HuH-7.5 (cell line): Measurements from ENCODE around the gene FPR3.
"Not testable (repeated sequence)": the region's sequence is repeated elsewhere in the genome, so short reads cannot be mapped to it uniquely, and the experiment has no call there.

Experiments used
- DNase-seq: peaks from one replicate; pipeline ENCODE4 v3.0.0; 2011; ENCODE audit warnings: low spot score

The FPR3 gene

DNA sequence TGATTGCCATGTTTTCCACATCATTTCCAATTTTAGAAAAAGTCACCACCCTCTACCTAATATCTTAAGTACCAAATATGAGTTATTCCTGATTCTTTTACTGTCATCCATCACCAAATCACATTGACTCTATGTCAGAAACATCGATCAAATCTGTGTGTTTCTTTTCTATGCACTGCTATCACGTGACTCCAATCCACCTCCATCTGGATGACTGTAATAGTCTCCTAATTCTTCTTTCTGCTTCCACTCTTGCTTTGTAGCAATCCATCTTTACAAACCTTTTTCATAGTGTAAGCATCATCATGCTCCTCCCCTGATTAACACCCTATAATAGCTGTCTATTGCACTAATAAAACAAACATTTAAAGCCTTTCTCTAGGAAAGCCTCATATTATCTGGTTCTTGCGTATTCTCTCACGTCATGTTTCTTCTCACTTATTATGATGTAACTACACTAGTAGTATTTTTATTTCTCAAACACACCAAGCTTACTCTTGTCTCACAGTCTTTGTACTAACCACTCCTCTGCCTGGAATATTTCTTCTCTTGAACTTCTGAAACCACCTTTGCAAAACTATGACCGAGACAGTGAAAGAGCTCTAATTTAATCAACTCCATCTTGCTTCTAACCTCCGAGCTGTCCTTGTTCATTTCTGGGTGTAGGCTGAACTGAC lies 10.7 kb upstream of the FPR3 start:
- DNase-seq: no peak

DNA sequence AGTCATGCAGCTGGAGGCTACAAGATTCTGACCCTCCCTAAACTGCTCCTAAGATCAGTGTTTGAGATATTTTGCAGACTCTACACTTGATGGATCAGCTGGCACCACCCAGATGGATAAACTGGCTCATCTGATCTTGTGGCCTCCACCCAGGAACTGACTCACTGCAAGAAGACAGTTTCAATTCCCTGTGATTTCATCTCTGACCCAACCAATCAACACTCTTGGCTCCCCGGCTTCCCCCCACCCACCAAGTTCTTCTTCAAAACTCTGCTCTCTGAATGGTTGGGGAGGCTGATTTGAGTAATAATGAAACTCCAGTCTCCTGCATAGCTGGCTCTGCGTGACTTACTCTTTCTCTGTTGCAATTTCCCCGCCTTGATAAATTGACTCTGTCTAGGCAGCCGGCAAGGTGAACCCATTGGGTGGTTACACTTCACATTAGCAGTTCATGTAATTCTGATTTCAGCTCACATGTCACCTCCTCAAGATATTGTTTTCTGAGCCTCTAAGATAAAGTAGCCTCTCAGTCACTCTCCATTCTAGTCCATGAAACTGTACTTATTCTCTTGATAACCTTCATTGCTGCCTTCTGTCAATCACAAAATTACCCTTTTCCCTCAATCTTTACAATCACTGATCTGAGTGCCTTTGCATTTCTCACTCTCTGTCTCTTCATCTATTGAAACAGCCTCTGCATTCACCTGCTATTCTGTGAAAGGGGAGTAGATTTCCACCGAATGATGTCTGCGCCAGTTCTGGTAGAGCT lies 9.9 kb upstream of the FPR3 start:
- no peak for DNase-seq

DNA sequence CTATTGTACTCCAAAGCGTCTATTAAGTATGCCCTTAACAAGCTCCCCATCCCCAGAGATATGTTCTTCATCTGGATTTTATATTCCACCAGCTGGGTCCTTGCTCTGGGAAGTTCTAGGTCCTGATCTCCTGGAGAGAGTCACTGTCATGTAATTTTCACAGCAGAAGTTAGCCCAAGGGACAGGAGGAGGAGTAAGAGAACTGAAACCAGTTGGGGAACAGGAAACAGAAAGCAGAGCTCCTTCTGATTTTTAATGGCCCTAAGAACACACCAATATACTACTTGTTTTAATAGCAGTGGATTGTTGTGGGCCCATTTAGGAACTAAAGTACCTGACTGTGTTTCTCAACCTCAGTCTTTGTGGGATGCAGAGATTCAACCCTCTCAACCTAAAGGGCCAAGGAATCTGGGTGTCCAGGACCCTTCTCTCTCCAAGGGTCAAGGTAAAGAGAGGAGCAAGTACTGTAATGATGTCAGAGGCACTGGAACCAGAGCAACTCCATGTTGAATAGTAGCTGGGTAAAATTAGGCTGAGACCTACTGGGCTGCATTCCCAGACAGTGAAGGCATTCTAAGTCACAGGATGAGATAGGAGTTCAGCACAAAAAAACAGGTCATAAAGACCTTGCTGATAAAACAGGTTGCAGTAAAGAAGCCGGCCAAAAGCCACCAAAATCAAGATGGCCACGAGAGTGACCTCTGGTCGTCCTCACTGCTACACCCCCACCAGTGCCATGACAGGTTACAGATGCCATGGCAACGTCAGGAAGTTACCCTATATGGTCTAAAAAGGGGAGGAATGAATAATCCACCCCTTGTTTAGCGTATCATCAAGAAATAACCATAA lies 8.1 kb upstream of the FPR3 start:
- no peak for DNase-seq

DNA sequence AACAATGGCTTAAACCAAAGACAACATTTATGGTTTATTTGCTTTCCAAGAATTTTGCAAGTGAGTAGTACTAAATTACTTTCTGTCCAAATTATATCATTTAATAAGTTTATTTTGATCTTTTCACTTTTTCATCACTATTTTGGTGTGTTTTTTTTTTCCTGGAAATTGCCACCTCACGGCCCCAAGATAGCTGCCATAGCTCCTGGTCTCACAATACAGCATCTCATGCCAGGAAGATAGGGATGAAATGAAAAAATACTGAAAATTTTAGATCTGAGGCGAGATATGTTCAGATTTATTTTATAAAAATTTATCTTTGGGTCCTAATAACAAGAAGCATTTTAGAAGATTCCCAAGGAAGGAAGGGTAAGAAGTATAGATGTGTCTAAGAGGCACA lies 6.9 kb upstream of the FPR3 start:
- DNase-seq: no peak

DNA sequence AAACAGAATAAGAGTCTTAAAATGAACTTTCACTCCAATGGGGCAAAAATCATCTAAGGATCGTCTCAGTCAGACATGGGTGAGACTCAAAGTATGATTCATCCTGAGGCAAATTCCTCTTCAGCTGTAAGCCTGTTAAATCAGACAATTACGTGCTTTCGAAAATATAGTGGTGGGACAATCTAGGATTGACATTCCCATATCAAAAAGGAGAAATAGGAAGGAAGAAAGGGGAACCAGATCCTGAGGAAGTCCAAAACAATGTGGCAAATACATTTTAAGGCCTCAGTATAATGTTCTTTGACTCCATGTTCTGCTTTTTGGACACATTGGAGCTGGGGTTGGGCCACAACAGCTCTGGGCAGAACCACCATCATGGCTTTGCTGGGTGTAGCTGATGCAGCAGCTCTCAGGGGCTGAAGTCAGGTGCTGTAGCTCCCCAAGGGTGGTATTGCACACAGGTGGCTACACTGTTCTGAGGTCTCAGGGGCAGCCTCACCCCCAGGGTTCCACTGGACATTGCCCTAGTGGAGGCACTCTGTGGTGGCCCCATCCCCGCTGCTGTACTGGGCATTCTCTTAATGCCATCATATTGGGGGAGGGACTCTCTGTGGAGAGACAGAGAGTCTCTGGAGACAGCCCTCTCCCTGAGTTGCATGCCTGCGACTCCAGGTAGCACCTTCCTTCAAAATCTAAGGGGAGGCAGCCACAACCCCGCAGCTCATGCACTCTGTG lies 5.7 kb upstream of the FPR3 start:
- no peak for DNase-seq

DNA sequence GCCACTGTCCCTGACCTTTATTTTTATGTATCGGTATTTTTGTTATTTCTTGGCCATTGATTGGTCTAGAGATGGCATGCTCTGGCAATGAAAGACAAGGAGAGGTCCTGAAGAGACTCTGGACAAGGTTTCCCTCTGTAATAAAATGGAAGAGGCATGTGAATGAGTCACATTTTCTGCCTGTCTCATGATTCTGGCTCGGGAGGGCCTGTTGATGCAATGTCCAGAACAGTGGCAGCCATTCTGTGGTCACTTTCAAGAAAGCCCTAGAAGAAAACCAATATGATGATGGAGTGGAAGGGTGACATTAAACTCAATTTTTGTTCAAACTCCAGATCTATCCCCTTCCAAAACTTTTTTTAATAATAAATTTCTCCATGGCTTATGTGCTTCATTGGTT lies 2.0 kb upstream of the FPR3 start:
- DNase-seq: no peak

DNA sequence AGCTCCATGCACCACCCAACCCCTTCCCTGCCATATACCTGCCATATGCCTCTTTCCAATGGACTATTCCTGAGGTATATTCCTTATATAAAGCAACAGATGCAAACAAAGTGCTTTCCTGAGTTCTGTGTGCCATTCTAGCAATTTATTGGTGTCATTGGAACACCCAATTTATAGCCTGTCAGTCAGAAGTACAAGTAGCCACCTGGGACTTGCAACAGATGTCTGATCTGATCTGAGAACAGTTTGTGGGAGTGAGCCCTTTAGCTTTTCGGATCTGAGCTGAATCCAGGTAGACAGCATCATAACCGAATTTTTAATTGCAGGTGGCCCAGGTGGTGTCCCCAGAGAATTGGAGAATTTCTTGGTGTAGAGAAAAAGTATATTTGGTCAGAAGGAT lies 963 bp upstream of the FPR3 start:
- no peak for DNase-seq

DNA sequence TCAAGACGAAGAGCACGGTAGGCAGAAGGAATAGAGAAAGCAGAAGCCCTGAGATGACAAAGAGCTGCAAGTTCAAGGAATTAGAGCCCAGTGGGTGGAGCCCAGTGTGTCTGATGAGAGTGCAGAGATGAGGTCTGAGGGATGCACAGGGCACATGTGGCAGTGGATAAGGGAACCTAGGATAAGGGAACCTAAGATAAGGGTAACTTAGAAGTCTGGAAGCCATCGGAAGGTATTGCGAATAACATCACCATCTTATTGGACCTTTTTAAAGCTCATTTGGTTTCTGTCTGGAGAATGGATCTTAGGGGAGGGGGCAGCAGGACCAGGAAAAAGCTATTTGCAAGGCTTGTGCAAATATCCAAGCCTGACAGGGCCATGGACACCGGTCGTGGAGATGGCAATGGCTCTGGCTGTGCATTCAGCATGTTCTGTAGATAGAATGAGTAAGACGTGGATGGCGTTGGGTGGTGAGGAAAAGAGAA lies 1.3 kb downstream of the FPR3 start:
- DNase-seq: no peak

DNA sequence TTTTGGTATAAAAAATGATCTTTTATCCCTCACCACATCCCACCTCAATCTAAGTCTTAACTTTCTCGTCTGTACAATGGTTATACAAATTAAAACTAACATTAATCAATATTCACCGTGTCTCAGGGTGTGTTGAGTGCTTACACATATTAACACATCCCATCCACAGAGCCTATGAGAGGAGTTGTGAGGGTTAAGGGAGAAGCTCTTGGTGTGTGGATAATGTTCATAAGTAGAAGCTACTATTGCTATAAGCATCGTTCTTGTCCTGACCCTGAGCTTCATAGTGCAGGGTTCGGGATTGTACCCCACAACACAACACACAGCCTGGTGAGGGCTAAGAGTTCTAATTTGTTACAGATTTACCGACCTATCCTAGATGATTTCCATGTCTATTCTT lies 2.5 kb downstream of the FPR3 start:
- no peak for DNase-seq

DNA sequence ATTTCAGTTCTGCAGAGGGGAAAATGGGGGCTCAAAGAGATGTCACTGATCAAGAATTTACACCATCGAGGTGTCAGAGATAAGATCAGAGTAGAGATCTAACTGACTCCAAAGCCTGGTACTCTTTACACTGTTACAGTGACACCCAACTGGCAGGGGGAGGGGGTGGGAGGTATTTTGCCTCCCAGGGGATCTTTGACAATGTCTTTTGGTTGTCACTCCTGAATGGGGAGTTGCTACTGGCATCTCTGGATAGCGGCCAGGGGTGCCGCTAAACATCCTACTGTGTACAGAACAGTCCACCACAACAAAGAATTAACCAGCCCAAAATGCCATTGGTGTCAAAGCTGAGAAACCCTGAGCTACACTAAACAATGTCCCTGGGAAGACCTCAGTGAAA lies 3.1 kb downstream of the FPR3 start:
- DNase-seq: no peak

DNA sequence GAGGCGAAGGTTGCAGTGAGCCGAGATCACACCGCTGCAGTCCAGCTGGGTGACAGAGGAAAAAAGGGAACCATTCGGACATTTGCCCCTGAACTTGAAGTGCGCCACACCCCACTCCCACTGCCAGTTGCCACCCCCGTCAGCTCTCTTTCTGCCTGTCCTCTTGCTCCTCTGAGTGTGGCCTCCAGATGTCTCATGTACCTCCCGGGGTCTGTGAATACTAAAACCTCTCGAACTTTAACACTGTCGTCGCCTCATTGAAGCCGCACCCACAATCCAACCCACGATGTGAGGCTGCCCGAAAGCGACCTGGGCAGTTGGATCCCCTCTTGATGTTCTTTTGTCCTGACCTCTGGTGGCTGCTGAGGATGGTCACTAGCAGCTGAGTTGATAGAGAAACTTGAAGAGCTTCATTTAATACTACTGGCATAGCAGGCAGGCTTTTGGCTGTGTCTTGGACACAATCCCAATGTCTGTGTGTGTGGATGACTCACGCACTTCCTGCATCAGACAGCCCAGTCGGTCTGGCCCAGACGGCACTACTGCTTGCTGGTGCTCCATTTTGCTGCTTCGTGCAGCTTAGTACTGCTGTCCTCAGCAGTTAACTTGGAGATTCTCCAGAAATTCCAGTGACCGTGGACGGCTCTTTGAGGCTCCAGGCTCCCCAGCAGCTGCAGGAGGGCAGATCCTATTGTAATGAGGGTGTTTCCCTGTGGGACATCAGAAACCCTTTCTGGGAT lies 4.2 kb downstream of the FPR3 start:
- DNase-seq: no peak

DNA sequence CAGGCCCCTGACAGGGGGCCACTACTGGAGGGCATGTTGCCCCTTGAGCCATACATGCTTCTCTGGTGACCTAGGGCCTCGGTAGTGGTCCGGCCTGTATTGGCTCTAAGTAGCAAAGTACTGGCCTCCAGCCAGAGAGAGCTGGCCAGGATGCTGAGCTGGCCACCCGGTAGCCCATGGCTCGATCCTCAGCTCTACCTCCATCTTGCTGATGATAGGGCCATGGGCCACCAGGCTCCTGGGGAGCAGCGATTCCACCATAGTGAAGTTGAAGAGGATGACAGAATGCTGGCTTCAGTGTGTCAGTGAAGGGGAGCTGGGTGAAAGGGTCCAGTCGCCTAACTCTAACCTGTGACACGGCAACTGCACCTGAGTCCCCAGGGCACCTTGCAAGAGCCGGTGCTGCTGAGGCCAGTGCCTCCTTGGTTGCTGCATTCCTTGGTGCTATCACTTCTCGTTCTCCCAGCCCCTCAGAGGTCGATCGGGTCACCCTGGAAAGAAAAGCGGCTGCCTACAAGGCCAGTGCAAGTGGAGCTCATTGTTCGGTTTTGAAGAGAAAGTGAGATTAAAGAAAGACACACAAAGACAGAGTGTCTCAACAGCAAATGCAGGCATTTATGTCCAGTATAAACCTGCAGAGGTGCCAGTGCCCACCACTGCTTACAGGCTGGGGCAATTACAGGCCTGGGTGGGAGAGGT lies 5.0 kb downstream of the FPR3 start:
- DNase-seq: no peak

DNA sequence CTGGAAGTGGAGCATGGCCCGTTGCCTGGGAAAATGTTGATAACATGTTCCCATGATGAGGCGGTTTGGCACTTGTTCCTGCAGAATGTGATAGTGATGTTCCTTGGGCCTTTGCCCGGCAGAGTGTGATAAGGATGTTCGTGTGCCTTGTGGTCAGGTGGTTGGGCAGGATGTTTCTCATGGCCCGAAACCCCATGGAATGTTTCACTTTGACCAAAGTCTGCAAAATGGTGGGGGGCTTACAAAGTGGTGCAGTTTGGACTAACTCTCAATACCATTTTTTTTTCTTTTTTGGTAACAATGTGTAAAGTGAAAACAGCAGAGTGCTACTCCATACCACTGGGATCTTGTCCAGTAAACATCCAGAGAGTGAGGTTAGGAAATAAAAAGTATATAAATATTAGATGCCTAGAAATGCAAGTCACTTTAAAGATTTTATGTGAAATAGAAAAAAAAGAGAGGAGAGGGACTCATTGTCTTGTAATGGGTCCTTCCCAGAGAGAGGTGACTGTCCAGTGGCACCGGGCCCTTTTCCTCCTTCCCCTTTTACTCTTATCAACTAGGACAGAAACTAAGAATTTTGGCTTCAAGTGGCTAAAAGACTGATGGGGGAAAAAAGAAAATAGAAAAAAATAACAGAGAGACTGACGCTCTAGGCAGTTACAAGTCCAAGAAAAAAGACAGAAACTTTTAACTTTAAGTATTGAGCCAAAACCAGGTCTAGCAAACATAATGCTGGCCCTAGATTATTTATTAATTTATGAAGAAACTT lies 5.7 kb downstream of the FPR3 start:
- no peak for DNase-seq

DNA sequence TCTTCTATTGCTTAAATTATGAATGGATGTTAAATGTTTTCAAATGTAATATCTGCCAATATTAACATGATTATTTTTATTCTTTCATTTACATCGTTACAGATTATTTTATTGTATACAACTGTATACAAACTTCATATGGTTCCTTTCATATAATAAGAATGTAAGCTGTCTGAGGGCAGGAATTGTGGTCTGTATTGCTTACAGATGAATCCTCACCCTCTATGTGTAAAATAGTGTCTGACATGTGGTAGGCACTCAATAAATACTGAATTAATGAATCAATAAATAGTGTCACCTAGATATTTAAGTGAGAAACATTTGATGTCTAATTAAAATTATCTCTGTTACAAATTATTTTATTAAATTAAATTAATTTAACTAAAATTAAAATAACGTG lies 7.8 kb downstream of the FPR3 start:
- no peak for DNase-seq

DNA sequence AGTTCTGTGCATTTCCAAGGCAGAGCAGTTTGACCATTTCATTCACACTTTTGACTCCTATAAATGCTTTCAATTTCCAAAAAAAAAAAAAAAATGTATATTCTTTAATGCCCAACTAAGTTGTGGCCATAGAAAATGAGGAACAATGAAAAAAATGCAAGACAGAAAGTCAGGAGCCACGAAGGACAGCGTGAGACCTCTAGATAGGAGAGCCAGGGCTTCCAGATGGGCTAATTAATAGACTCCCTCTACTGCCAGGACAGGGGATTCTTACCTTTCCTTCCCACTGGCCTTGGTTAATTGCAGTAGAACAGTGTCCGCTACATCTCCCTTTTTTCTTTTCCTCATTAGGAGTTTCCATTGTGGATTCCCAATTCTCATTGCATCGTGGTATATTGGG lies 8.6 kb downstream of the FPR3 start:
- DNase-seq: no peak

DNA sequence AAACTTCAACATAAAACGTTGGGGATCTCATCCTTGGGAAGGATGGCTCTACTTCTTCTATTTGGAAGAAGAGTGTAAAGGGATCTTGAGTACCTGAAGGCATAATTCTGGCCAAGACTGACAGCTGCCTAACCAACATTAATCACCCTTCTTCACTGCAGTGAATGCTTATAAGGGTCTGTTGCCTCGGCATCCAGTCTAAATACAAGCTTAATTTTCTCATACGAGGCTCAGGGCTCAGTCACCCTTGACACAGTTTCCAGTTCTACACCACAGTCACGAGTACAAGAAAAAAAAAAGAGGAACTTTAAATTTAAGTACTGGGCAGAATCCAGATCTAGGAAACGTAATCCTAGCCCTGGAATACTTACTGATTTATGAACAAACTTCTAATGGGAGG lies 9.0 kb downstream of the FPR3 start:
- no peak for DNase-seq

DNA sequence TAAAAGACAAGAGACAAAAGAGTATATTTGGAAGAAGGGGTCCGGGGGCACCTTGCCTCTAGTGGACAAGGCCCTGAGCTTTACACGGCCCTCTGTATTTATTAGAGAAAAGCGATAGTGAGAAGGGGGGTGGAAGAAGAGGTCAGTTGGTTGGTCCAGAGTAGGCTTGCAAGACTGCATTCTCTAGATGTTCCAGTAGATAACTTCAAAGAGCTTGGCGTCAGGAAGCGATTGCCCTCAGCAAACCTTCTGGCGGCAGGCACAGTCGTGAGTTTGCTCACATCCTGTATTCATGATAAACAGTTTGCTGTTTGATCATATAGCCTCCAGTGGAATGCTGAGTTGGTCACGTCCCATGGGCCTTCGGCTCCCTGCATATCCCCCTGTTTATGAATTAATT lies 9.8 kb downstream of the FPR3 start:
- DNase-seq: not testable (repeated sequence)

DNA sequence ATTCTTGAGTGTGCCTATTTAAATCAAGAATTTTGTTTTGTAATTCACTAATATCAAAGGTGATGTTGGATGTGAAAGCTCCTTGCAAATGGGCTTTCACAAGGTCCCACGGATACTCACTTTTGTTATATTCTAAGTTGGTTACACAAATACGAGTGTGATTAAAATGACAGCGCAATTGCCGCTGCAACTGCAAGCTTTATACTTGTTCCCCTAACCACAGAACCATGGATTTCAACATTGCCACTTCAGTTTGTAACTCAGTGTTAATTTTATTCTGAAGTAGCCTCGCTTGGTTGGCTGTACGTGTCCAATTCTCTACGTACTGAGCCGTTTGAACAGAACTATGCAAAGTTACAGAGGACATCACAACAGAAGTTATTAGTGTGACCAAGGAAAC lies 10.4 kb downstream of the FPR3 start:
- DNase-seq: not testable (repeated sequence)

DNA sequence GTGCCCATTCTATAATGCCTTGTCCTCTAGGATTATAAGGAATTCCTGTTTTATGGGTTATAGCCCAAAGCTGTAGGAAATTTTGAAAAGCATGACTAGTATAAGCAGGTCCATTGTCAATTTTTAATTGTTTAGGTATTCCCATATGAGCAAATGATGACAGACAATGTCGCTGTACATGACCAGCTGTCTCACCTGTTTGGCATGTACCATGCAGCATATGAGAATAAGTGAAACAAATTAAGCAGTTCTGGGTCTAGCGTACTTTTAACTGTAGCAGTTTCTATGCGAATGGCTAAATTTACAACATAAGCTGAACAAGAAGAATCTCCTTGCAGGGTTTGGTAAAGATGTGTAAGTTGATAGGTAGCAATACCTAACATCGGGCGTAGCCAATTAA lies 11.6 kb downstream of the FPR3 start:
- not testable (repeated sequence) for DNase-seq

DNA sequence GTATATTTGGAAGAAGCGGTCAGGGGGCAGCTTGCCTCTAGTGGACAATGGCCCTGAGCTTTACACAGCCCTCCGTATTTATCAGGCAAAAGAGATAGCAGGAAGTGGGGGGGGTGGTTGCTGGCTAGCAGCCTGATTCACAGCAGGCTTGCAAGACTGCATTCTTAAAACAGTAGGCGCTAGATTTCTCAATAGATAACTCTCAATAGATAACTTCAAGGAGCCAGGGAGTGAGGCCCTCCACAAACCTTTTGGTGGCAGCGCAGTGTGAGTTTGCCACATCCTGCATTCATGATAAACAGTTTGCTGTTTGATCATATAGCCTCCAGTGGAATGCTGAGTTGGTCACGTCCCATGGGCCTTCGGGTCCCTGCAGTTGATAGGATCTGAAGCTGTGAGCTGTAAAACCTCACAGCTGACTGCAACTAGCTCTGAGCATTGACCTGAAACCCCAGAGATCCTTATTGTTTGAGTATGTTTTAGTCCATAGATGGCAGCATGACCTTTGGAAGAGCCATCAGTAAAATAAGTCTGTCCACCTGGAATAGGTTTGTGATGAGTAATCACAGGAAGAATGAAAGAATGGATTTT lies 12.2 kb downstream of the FPR3 start:
- DNase-seq: no peak
